ENCODE results near the gene ANK2. TPM values are rescaled to one million over a fixed set of nuclear protein-coding genes. Genes with fewer than 3 reads are reported as not detected.

The ANK2 gene
- total and polyA plus RNA-seq, 2 experiments from 2014 or later: 7.7 to 40.4 TPM

DNA sequence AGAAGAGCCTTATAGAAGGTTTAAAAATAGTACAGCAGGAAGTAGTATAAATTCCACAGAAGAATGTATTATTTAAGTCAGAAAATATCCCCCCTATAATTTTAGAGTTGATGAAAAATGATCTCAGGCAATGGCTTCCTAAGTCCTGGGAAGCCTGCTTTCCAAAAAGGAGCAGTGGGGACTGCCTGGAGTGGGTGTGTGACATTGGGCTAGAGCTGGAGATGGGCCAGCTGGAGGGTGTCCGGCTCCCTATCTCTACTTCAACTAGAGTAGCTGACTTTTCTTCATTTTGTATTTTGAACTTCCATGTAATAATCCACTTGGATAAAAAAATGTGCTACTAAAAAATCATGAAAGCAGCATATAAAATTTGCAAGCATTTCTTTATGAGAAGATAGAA lies 253.9 kb downstream of the ANK2 start:
- Histone ChIP-seq H3K27me3 (ENCODE audit: insufficient read depth) (no peaks in the 10 kb centered on the region), H3K9me2 (ENCODE audit: insufficient read depth) (no peaks in the 10 kb centered on the region), H3K4me1 (ENCODE audit: insufficient read depth) (peaks cover 18% of the 10 kb centered on the region; the same call in 1 of the 2 replicates), H3F3A (replicated peaks; ENCODE audit: low read depth) (no peaks in the 10 kb centered on the region), H3K4me3 (no peak overlapping the region), H3K36me3 (ENCODE audit: insufficient read depth) (no peaks in the 10 kb centered on the region), H3K27ac (ENCODE audit: low read depth) (no peak overlapping the region), H2AFZ (no peak overlapping the region), H3K79me2 (replicated peaks; ENCODE audit: insufficient read depth) (no peaks in the 10 kb centered on the region), H3K4me2 (no peak overlapping the region), H4K20me1 (replicated peaks; ENCODE audit: insufficient read depth) (no peaks in the 10 kb centered on the region)
- Mint-ChIP-seq H3K27ac (no peak overlapping the region), H3K27me3 (ENCODE audit: insufficient read depth, low read depth, poor library complexity) (peaks cover 3% of the 10 kb centered on the region), H3K4me1 (peaks cover 17% of the 10 kb centered on the region), H3K4me3 (no peak overlapping the region), H3K9me3 (no peaks in the 10 kb centered on the region), H3K36me3 (ENCODE audit: low read depth) (no peaks in the 10 kb centered on the region)
- no peak for ATAC-seq
- no peak for TF ChIP-seq NANOG (IDR thresholded peaks at IDR 0.05; ENCODE audit: borderline replicate concordance)
- TF ChIP-seq JUNB (IDR thresholded peaks at IDR 0.05; ENCODE audit: unreplicated experiment): no peak
- no peak for TF ChIP-seq ZNF114 (CRISPR knock-in tag; IDR thresholded peaks at IDR 0.05)
- no peak for DNase-seq (ENCODE audit: low spot score)

DNA sequence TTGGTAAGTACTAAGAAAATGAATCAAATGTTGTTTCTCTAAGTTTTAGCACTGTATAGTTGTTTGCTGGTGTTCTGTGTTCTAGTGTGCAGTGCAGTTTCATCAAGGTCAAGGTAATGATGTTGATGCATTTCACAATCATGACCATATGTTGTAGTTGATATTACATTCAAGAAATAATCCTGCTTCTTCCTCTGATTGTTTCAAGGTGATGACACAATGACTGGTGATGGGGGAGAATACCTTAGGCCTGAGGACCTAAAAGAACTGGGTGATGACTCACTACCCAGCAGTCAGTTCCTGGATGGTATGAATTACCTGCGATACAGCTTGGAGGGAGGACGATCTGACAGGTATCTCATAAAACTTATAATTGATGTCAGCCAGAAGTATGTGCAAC lies 261.6 kb downstream of the ANK2 start:
- no peak overlapping the region for H3K27ac Mint-ChIP-seq
- no peaks in the 10 kb centered on the region for H3F3A ChIP-seq (replicated peaks; ENCODE audit: low read depth)
- H3K4me1 ChIP-seq (ENCODE audit: insufficient read depth): no peaks in the 10 kb centered on the region
- no peak overlapping the region for H3K4me3 Mint-ChIP-seq
- no peak for DNase-seq (ENCODE audit: low spot score)
- no peaks in the 10 kb centered on the region for H3K9me2 ChIP-seq (ENCODE audit: insufficient read depth)
- no peak overlapping the region for H2AFZ ChIP-seq
- H3K27me3 Mint-ChIP-seq (ENCODE audit: insufficient read depth, low read depth, poor library complexity): no peaks in the 10 kb centered on the region
- H3K4me1 Mint-ChIP-seq: peaks cover 6% of the 10 kb centered on the region
- H3K36me3 Mint-ChIP-seq (ENCODE audit: low read depth): peaks cover 11% of the 10 kb centered on the region; the same call in 2 of the 3 replicates
- no peak for TF ChIP-seq STAT1 (IDR thresholded peaks at IDR 0.05; ENCODE audit: unreplicated experiment)
- TF ChIP-seq, protein P1, sequence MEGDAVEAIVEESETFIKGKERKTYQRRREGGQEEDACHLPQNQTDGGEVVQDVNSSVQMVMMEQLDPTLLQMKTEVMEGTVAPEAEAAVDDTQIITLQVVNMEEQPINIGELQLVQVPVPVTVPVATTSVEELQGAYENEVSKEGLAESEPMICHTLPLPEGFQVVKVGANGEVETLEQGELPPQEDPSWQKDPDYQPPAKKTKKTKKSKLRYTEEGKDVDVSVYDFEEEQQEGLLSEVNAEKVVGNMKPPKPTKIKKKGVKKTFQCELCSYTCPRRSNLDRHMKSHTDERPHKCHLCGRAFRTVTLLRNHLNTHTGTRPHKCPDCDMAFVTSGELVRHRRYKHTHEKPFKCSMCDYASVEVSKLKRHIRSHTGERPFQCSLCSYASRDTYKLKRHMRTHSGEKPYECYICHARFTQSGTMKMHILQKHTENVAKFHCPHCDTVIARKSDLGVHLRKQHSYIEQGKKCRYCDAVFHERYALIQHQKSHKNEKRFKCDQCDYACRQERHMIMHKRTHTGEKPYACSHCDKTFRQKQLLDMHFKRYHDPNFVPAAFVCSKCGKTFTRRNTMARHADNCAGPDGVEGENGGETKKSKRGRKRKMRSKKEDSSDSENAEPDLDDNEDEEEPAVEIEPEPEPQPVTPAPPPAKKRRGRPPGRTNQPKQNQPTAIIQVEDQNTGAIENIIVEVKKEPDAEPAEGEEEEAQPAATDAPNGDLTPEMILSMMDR (conservative IDR thresholded peaks at IDR 0.05; ENCODE audit: low read depth in 2 of 2): no peak
- TF ChIP-seq NANOG (IDR thresholded peaks at IDR 0.05; ENCODE audit: borderline replicate concordance): no peak
- no peak for TF ChIP-seq ZNF114 (CRISPR knock-in tag; IDR thresholded peaks at IDR 0.05)
- H3K36me3 ChIP-seq (ENCODE audit: insufficient read depth): no peaks in the 10 kb centered on the region
- no peaks in the 10 kb centered on the region for H3K9me3 Mint-ChIP-seq
- no peaks in the 10 kb centered on the region for H3K27me3 ChIP-seq (ENCODE audit: insufficient read depth)
- H3K27ac ChIP-seq (ENCODE audit: low read depth): no peak overlapping the region
- no peak for ATAC-seq
- H3K79me2 ChIP-seq (replicated peaks; ENCODE audit: insufficient read depth): no peaks in the 10 kb centered on the region
- no peak overlapping the region for H3K4me3 ChIP-seq
- no peak overlapping the region for H3K4me2 ChIP-seq
- H4K20me1 ChIP-seq (replicated peaks; ENCODE audit: insufficient read depth): no peaks in the 10 kb centered on the region

DNA sequence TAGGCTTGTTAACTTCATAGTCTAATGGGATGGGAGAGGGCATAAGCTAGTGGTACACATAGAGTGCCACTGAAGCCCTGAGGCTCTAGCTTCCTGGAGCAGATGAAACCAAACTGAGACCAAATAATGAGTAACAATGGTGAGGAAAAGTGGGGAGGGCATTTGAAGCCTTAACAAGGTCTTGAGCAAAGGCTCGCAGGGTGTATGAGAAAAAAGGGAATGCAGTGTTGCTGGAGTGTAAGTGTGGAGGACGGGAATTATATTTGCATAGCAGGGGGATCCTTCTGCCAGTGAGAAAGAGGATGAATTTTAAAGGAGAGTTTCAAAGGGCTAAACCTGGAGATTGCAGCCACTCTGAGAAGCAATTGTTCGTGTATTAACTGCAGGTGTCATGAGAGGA lies 263.1 kb downstream of the ANK2 start:
- peak; percentile 38 for DNase-seq (ENCODE audit: low spot score)
- Histone ChIP-seq H3K9me2 (ENCODE audit: insufficient read depth) (no peaks in the 10 kb centered on the region), H3F3A (replicated peaks; ENCODE audit: low read depth) (no peaks in the 10 kb centered on the region), H3K4me3 (no peak overlapping the region), H3K4me2 (no peak overlapping the region), H2AFZ (no peak overlapping the region), H3K27me3 (ENCODE audit: insufficient read depth) (no peaks in the 10 kb centered on the region), H3K27ac (ENCODE audit: low read depth) (no peak overlapping the region), H3K79me2 (replicated peaks; ENCODE audit: insufficient read depth) (no peaks in the 10 kb centered on the region), H4K20me1 (replicated peaks; ENCODE audit: insufficient read depth) (no peaks in the 10 kb centered on the region), H3K36me3 (ENCODE audit: insufficient read depth) (no peaks in the 10 kb centered on the region), H3K4me1 (ENCODE audit: insufficient read depth) (no peaks in the 10 kb centered on the region)
- no peak for TF ChIP-seq JUNB (IDR thresholded peaks at IDR 0.05; ENCODE audit: unreplicated experiment)
- TF ChIP-seq STAT1 (IDR thresholded peaks at IDR 0.05; ENCODE audit: unreplicated experiment): no peak
- TF ChIP-seq REST (IDR thresholded peaks at IDR 0.05; ENCODE audit: unreplicated experiment): no peak
- TF ChIP-seq ZNF331 (CRISPR knock-in tag; IDR thresholded peaks at IDR 0.05; ENCODE audit: low read depth): no peak
- no peak for TF ChIP-seq NANOG (IDR thresholded peaks at IDR 0.05; ENCODE audit: borderline replicate concordance)
- TF ChIP-seq CREB1 (CRISPR knock-in tag; IDR thresholded peaks at IDR 0.05; ENCODE audit: low read depth): no peak
- TF ChIP-seq ZNF114 (CRISPR knock-in tag; IDR thresholded peaks at IDR 0.05): no peak
- TF ChIP-seq EZH2 (IDR thresholded peaks at IDR 0.05; ENCODE audit: low read depth, unreplicated experiment): no peak
- TF ChIP-seq ETS1 (IDR thresholded peaks at IDR 0.05): no peak
- TF ChIP-seq EZH2phosphoT487 (IDR thresholded peaks at IDR 0.05; ENCODE audit: unreplicated experiment): no peak
- TF ChIP-seq POLR2AphosphoS5 (IDR thresholded peaks at IDR 0.05; ENCODE audit: low read depth): no peak
- peak overlapping the region; percentile 33; the same call in 1 of the 2 replicates for H3K27ac Mint-ChIP-seq
- H3K4me3 Mint-ChIP-seq: no peak overlapping the region
- H3K4me1 Mint-ChIP-seq: peaks cover 6% of the 10 kb centered on the region
- peak; percentile 54 for ATAC-seq
- no peaks in the 10 kb centered on the region for H3K9me3 Mint-ChIP-seq
- H3K27me3 Mint-ChIP-seq (ENCODE audit: insufficient read depth, low read depth, poor library complexity): no peaks in the 10 kb centered on the region
- H3K36me3 Mint-ChIP-seq (ENCODE audit: low read depth): peaks cover 11% of the 10 kb centered on the region; the same call in 2 of the 3 replicates
